BJ (cell line): Measurements from ENCODE around the gene PCSK1N. TPM values are rescaled to one million over a fixed set of nuclear protein-coding genes. Genes with fewer than 3 reads are reported as not detected.

Source experiments
- CTCF ChIA-PET: fragments of 350-600 bp; formaldehyde crosslinking; extraction: SDS; loops from one replicate; lab custom pipeline; 2021; ENCODE audit warnings: antibody characterized with exemption, inconsistent platforms; lab: Yijun Ruan, JAX
- POLR2A ChIA-PET: fragments of 300-600 bp; sonication (Branson Sonifier 250); formaldehyde crosslinking; extraction: SDS; loops from one replicate; lab custom pipeline; 2021; ENCODE audit warnings: antibody characterized with exemption; lab: Charles Lee
- DNase-seq: peaks from one replicate; pipeline ENCODE4 v3.0.0-alpha.2; 2011; ENCODE audit warnings: low read depth
- H3K27me3 ChIP-seq: 2 replicates; pipeline ENCODE4 v1.6.0; 2011; ENCODE audit warnings: low read length; ENCODE audit not compliant: control insufficient read depth, insufficient read depth
- H3K36me3 ChIP-seq: 2 replicates; pipeline ENCODE4 v1.5.1; 2011; ENCODE audit warnings: low read length; ENCODE audit not compliant: control insufficient read depth, insufficient read depth
- H3K4me3 ChIP-seq: 2 replicates; pipeline ENCODE4 v1.5.1; 2011; ENCODE audit warnings: low read depth, mild to moderate bottlenecking, control low read depth, low read length
- CTCF ChIP-seq: IDR thresholded peaks from 2 replicates; pipeline ENCODE4 v1.5.1; 2011; ENCODE audit warnings: low read depth, mild to moderate bottlenecking, control low read depth, inconsistent platforms, low read length, moderate library complexity; ENCODE audit not compliant: insufficient read depth
- polyA plus RNA-seq: library from polyadenylated mRNA; depleted of rRNA; stranded (reverse); fragments of >200 nt; gene quantifications from 2 replicates; pipeline ENCODE4 v1.2.3, GENCODE V29; 2011

The PCSK1N gene
- polyA plus RNA-seq, 1 experiment: not detected

GRCh38 chrX:48831909-48832291, 3.5 kb downstream of the PCSK1N start:
- POLR2A ChIA-PET: no interaction called here
- CTCF ChIA-PET: no interaction called here
- Histone ChIP-seq H3K4me3 (no peak overlapping the region), H3K36me3 (no peaks in the 10 kb centered on the region), H3K27me3 (peaks cover 8% of the 10 kb centered on the region)
- TF ChIP-seq CTCF: no peak
- no peak for DNase-seq

- no peak for TF ChIP-seq CTCF
- Histone ChIP-seq H3K27me3 (peaks cover 8% of the 10 kb centered on the region), H3K4me3 (no peak overlapping the region), H3K36me3 (no peaks in the 10 kb centered on the region)
- ChIA-PET CTCF (no interaction called here), POLR2A (no interaction called here)
- DNase-seq: no peak
Measured at GRCh38 chrX:48831136-48831908, 4.1 kb downstream of the PCSK1N start.

- Histone ChIP-seq H3K36me3 (no peaks in the 10 kb centered on the region), H3K4me3 (no peak overlapping the region), H3K27me3 (peaks cover under 1% of the 10 kb centered on the region; the same call in 1 of the 2 replicates)
- CTCF ChIA-PET: no interaction called here
- no peak for TF ChIP-seq CTCF
- POLR2A ChIA-PET: no interaction called here
- DNase-seq: no peak
Measured at GRCh38 chrX:48829016-48829735, 6.2 kb downstream of the PCSK1N start.

- no peak for TF ChIP-seq CTCF
Measured at GRCh38 chrX:48827654-48827968, 7.8 kb downstream of the PCSK1N start.

GRCh38 chrX:48826876-48827653, 8.3 kb downstream of the PCSK1N start:
- no peak for DNase-seq
- CTCF ChIA-PET: no interaction called here
- TF ChIP-seq CTCF: no peak
- Histone ChIP-seq H3K27me3 (no peaks in the 10 kb centered on the region), H3K4me3 (no peak overlapping the region), H3K36me3 (no peaks in the 10 kb centered on the region)
- POLR2A ChIA-PET: no interaction called here

More at GRCh38 chrX:48827654-48827968, 7.8 kb downstream of the PCSK1N start:
- H3K27me3 ChIP-seq: no peaks in the 10 kb centered on the region
- H3K4me3 ChIP-seq: no peak overlapping the region
- ChIA-PET CTCF (no interaction called here), POLR2A (no interaction called here)
- DNase-seq: no peak
- no peaks in the 10 kb centered on the region for H3K36me3 ChIP-seq
